ENCODE measurements around the gene HOXB13. TPM values are rescaled to one million over a fixed set of nuclear protein-coding genes. Genes with fewer than 3 reads are reported as not detected.

HOXB13 gene
- polyA plus RNA-seq, 2 of the 4 experiments (the other 2 are of a cell fraction) = 3.2 to 3.5 TPM

DNA sequence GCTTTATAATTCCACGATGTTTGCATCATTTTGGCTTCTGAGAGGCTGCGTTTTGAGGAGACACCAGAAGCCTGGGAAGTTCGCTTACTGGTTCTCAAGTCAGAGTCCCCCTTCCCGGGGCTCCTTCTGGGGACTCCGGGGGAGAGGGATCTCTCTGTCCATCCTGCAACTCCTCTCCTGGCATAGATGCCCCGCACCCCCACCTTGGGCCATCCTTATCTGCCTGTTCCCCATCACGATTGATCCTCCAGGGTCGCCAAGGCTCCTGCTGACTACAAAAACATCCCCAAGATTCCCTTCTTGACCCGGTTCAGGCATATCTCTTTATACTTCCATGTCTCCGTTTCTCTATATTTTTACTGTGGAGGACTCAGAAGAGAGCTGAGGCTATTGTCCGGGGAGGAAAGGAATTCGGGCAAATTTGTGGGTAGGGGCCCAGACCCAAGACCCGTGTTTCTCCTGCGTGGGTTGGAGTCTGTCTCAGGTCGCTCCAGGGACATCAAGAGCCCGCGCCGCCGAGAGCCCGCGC is 18.4 kb upstream of the HOXB13 start:
- TF ChIP-seq CHD4 (IDR thresholded peaks at IDR 0.05; ENCODE audit: borderline replicate concordance) = no peak
- WGBS (ENCODE audit: missing lambda C conversion rate) = 75% methylated on average over 21 of the region's 21 CpGs
- Histone ChIP-seq H3K4me1 (peaks cover 10% of the 10 kb centered on the region; the same call in 2 of the 3 replicates), H3K4me3 (no peak overlapping the region), H3K27ac (no peak overlapping the region), H3K4me2 (no peak overlapping the region), H3K9me3 (no peaks in the 10 kb centered on the region)
- no peak for FAIRE-seq
- POLR2A ChIA-PET = no interaction called here
- no peak for ATAC-seq
- no peak for DNase-seq (ENCODE audit: low read depth in 1 of 2, low spot score in 1 of 2)
- CTCF ChIA-PET = interaction anchor here (3.6 kb wide), 1 partner anchor 18 kb away, joined by 15 read pairs; the partner anchor contains the start of gene HOXB13

DNA sequence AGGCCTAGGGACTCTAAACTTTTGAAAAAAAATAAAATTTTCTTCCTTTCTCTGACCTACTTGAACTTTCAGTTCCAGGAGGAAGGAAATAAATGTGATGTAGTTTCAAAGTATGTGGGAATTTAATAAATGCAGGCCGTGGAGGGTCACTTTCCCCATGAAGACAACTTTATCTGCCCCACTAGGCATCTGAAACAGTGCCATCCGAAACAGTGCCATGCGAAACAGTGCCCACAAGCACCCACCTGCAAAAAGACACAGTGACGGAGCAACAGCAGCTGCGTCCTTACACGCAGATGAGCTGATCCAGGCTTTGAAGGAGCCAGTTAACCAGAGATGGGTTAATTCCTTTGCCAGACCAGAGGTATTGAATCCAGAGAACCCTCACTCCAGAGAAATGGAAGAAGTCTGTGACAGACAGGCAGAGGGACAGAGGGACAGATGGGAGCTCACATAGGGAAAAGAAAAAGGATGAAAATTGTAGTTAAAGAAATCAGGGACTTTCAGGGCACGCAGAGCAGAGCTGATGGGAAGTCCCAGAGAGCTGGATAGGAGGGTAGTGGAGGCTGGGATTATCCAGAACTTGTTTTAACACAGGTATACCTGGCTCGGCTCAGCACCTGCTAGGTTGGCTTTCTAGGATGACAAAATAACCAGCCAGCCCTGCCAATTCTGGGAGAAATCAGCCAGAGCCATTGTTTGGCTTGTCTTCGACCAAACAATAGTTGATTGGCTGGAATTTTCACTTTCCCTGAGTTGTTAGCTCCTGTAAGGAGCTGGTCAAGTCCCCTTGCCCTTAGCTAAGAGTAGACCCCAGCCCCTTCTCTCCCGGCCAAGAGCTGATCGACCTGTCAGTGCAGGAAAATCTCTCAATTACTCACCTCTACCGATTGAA is 17.1 kb upstream of the HOXB13 start:
- no peak for DNase-seq (ENCODE audit: low read depth in 1 of 2, low spot score in 1 of 2)
- Histone ChIP-seq H3K27ac (no peak overlapping the region), H3K9me3 (no peaks in the 10 kb centered on the region), H3K4me1 (no peaks in the 10 kb centered on the region), H3K4me3 (no peak overlapping the region), H3K4me2 (no peak overlapping the region)
- ChIA-PET CTCF (interaction anchor here (0.7 to 4.4 kb wide), 11 partner anchors 16 to 133 kb away, joined by 3 to 51 read pairs (median 6); partner anchors contain the start of genes HOXB13, PRAC1 and PRAC2), POLR2A (no interaction called here)
- ATAC-seq = no peak; a peak in 1 of 6 replicates
- no peak for FAIRE-seq
- TF ChIP-seq, protein P1, sequence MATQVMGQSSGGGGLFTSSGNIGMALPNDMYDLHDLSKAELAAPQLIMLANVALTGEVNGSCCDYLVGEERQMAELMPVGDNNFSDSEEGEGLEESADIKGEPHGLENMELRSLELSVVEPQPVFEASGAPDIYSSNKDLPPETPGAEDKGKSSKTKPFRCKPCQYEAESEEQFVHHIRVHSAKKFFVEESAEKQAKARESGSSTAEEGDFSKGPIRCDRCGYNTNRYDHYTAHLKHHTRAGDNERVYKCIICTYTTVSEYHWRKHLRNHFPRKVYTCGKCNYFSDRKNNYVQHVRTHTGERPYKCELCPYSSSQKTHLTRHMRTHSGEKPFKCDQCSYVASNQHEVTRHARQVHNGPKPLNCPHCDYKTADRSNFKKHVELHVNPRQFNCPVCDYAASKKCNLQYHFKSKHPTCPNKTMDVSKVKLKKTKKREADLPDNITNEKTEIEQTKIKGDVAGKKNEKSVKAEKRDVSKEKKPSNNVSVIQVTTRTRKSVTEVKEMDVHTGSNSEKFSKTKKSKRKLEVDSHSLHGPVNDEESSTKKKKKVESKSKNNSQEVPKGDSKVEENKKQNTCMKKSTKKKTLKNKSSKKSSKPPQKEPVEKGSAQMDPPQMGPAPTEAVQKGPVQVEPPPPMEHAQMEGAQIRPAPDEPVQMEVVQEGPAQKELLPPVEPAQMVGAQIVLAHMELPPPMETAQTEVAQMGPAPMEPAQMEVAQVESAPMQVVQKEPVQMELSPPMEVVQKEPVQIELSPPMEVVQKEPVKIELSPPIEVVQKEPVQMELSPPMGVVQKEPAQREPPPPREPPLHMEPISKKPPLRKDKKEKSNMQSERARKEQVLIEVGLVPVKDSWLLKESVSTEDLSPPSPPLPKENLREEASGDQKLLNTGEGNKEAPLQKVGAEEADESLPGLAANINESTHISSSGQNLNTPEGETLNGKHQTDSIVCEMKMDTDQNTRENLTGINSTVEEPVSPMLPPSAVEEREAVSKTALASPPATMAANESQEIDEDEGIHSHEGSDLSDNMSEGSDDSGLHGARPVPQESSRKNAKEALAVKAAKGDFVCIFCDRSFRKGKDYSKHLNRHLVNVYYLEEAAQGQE (IDR thresholded peaks at IDR 0.05) = no peak
- TF ChIP-seq, protein P2, sequence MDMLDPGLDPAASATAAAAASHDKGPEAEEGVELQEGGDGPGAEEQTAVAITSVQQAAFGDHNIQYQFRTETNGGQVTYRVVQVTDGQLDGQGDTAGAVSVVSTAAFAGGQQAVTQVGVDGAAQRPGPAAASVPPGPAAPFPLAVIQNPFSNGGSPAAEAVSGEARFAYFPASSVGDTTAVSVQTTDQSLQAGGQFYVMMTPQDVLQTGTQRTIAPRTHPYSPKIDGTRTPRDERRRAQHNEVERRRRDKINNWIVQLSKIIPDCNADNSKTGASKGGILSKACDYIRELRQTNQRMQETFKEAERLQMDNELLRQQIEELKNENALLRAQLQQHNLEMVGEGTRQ (IDR thresholded peaks at IDR 0.05) = no peak
- 69% methylated on average over 12 of the region's 12 CpGs for WGBS (ENCODE audit: missing lambda C conversion rate)

GRCh38 chr17:48740537-48740936 is 12.0 kb upstream of the HOXB13 start:
- no peak overlapping the region for H3K4me2 ChIP-seq
- H3K4me1 ChIP-seq = no peaks in the 10 kb centered on the region
- no peak overlapping the region for H3K27ac ChIP-seq
- DNase-seq (ENCODE audit: low read depth in 1 of 2, low spot score in 1 of 2) = no peak
- TF ChIP-seq FOSL2 (IDR thresholded peaks at IDR 0.05) (no peak), FOSL2 (CRISPR knock-in tag; IDR thresholded peaks at IDR 0.05) (no peak), ZC3H11A (IDR thresholded peaks at IDR 0.05) (no peak), ZSCAN20 (CRISPR knock-in tag; IDR thresholded peaks at IDR 0.05) (no peak), SREBF2 (IDR thresholded peaks at IDR 0.05) (no peak), ZFP36 (IDR thresholded peaks at IDR 0.05; ENCODE audit: borderline replicate concordance, partially characterized antibody) (no peak), EP300 (IDR thresholded peaks at IDR 0.05) (no peak), BCL3 (IDR thresholded peaks at IDR 0.05) (no peak), CTCF (IDR thresholded peaks at IDR 0.05) (no peak), HOXB13 (CRISPR knock-in tag; IDR thresholded peaks at IDR 0.05; ENCODE audit: low read depth) (no peak), CBX2 (IDR thresholded peaks at IDR 0.05; ENCODE audit: borderline replicate concordance, low read depth) (no peak), HDAC2 (IDR thresholded peaks at IDR 0.05) (no peak)
- ChIA-PET POLR2A (no interaction called here), CTCF (interaction anchor here (0.7 to 11.0 kb wide), 5 partner anchors 11 to 139 kb away, joined by 3 to 164 read pairs (median 4); partner anchors contain the start of genes HOXB13, PRAC1 and PRAC2)
- no peak for FAIRE-seq
- no peak for ATAC-seq
- H3K9me3 ChIP-seq = no peaks in the 10 kb centered on the region
- H3K4me3 ChIP-seq = no peak overlapping the region

Data from A549 (cell line).